Urothelium cell line (cell line): ENCODE data around the gene MTCP1.

Experiments used
- DNase-seq: peaks from one replicate; pipeline ENCODE4 v3.0.0; 2011; ENCODE audit warnings: low spot score, mixed read lengths
- FAIRE-seq: peaks from 2 replicates; lab custom pipeline; 2011; peaks lifted over from hg19 to GRCh38; lab: Jason Lieb, UNC

MTCP1 gene, protein sequence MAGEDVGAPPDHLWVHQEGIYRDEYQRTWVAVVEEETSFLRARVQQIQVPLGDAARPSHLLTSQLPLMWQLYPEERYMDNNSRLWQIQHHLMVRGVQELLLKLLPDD

GRCh38 chrX:155070975-155071693 lies at the start of gene MTCP1, which contains the start of the genes BRCC3 and CMC4:
MTCP1 (minus strand) TSS chrX:155071136; CDS start chrX:155066010, 5,126 bp downstream.
BRCC3 (plus strand) TSS chrX:155071508; CDS start chrX:155071528, 20 bp downstream.
CMC4 (minus strand) TSS chrX:155071136; CDS start chrX:155064023, 7,113 bp downstream.
- FAIRE-seq: no peak
- DNase-seq: peak; percentile 93

GRCh38 chrX:155115174-155115819 lies 44.4 kb upstream of the MTCP1 start:
- no peak for FAIRE-seq

GRCh38 chrX:155113097-155113496 lies 42.2 kb upstream of the MTCP1 start:
- no peak for FAIRE-seq

More at GRCh38 chrX:155115174-155115819, 44.4 kb upstream of the MTCP1 start:
- no peak for DNase-seq

GRCh38 chrX:155112171-155112570 lies 41.2 kb upstream of the MTCP1 start:
- FAIRE-seq: no peak
- DNase-seq: no peak

More at GRCh38 chrX:155113097-155113496, 42.2 kb upstream of the MTCP1 start:
- DNase-seq: no peak

GRCh38 chrX:155108427-155108826 lies 37.5 kb upstream of the MTCP1 start:
- FAIRE-seq: no peak

DNA sequence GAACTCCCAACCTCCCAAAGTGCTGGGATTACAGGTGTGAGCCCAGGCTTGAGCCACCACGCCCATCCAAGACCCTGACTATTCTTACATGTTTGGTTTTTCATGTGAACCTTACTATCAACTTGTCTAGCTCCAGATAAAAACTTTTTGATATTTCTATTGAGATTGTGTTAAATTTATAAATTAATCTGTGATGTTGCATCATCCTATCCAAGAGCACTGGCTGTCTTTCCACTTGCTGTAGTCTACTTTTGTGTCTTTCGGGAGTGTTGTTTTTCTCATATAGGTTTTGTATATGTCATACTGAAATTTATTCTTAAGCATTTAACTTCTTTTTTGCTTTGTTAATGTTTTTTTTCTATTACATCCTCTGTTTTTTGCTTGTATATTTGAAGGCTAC lies 35.0 kb upstream of the MTCP1 start:
- no peak for DNase-seq
- no peak for FAIRE-seq

More at GRCh38 chrX:155108427-155108826, 37.5 kb upstream of the MTCP1 start:
- no peak for DNase-seq

- no peak for FAIRE-seq
- no peak for DNase-seq
These were observed 23.6 kb upstream of the MTCP1 start for GRCh38 chrX:155094468-155095061.

- DNase-seq (no peak), FAIRE-seq (no peak)
These were observed 16.2 kb upstream of the MTCP1 start for GRCh38 chrX:155086961-155087735.

DNA sequence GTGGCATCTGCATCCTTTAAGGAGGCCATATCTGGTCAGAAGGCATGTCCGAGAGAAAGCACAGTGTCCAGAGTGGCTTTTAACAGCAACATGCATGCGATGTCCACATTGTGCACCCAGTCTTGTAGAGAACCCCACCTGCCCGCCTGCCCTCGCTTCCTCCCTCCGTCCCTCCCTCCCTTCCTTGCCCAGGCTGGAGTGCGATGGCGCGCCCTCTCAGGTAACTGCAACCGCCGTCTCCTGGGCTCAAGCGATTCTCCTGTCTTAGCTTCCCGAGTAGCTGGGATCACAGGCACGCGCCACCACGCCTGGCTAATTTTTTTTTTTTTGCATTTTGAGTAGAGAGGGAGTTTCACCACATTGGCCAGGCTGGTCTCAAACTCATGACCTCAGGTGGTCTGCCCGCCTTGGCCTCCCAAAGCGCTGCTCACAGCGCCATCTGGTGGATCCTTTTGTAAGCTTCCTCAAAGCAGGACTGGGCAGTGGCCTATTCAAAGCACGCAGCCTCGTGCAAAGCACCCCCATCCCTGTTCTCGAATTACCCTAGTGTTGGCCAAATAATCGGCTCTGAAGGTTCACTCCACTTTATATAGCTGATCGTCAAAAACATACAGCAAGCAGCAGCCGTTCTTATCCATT lies 15.4 kb upstream of the MTCP1 start:
- FAIRE-seq: no peak
- DNase-seq: peak; percentile 26

DNA sequence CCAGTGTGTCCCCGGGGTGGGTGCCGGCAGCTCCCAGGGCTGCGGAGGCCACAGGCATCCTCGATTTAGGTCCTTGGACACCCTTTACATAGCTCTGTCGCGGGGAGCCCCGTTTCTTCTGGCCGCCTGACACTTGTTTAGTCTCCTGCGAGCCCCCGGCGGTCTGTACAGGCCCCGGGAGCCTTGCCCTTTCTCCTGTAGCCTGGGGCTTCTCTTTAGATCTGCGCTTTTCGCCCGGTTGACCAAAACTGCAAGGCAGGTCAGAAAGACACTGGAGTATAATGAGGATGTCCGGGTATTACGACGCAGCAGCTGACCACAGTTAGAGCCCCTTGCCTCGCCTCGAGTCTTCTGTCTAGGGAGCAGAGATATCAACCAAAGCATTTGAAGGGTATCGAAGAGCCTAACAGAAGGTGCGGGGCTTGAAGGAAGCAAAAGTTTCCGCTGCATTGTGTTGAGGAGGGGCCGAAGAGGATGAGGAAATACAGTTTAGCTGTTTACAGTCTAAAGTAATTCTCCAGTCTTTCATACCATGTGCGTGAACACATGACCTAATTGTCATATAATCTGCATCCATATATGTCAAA lies 851 bp upstream of the MTCP1 start:
- DNase-seq (no peak), FAIRE-seq (no peak)

DNA sequence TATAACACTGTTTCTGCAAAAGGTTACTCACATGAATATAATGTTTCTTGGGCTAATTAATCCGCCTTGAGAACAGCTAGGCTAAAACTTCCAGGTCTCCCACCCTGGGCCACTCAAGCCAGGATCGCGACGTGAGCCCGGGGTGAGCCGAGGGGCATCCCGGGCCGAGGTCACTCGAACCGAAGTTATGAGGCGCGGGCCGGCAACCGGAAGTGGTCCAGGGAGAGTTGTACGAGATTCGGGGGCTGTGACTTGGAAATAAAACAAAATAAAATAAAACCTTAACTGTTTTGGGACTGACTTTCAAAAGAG lies 317 bp downstream of the MTCP1 start:
- FAIRE-seq: no peak
- DNase-seq: peak; percentile 18

DNA sequence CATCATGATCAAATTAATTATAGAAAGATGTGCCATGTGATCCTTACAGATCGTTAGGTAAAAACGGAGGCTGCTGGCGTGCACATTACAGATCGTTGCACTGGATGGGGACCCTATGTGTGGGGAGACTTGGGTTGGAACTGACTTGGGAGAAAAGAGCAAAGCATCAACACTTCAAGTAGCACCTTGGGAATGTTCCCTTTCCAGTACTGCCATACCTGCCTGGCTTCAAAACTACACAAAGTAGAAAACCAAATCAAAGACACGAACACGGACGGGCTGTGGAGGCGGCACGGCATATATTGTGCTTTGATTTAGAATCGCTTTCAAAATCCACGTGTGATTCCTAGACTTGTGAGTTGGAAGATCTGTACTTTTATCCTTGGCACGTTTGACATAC lies 898 bp downstream of the MTCP1 start:
- DNase-seq: no peak

DNA sequence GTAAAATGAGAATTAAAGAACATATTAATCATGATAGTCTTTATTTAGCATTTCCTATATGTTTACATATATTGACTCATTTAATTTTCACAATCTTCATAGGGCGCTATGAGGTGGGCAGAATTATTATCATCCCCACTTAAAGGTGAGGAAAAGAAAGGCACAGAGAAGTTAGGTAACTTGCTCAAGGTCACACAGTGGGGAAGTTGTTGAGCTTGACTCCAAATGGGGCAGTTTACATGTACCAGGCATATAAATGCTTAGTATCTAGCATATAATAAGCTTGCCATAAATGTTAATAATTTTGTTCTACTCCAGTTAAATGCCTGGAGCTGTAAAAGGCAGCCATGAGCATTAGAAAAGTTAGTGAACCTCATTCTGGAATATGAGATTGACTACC lies 1.5 kb downstream of the MTCP1 start:
- no peak for DNase-seq
- no peak for FAIRE-seq

More for the DNA sequence above, 898 bp downstream of the MTCP1 start:
- no peak for FAIRE-seq

DNA sequence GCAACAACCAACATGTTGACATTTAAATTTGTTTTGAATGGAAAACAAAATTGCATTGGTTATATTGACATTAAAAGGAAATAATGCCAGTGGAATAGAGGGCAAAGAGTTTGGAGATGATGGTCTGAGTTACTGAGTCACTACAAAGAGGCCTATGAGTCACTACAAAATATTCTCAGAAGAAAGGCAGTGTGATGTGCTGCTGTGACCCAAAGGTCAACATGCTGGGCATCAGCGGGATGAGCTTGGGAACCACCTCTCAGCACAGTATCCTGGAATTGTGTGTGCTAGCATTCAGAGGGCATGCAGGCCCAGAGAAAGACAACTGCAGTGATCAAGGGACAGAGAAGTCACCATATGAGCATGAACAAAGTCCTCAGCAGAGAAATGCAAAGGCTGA lies 2.8 kb downstream of the MTCP1 start:
- FAIRE-seq: no peak

GRCh38 chrX:155065035-155065734 lies 5.8 kb downstream of the MTCP1 start:
- FAIRE-seq (no peak), DNase-seq (peak; percentile 47)

More for the DNA sequence above, 2.8 kb downstream of the MTCP1 start:
- DNase-seq: peak; percentile 46

- no peak for DNase-seq
These were observed 9.2 kb downstream of the MTCP1 start for GRCh38 chrX:155061760-155062159.

DNA sequence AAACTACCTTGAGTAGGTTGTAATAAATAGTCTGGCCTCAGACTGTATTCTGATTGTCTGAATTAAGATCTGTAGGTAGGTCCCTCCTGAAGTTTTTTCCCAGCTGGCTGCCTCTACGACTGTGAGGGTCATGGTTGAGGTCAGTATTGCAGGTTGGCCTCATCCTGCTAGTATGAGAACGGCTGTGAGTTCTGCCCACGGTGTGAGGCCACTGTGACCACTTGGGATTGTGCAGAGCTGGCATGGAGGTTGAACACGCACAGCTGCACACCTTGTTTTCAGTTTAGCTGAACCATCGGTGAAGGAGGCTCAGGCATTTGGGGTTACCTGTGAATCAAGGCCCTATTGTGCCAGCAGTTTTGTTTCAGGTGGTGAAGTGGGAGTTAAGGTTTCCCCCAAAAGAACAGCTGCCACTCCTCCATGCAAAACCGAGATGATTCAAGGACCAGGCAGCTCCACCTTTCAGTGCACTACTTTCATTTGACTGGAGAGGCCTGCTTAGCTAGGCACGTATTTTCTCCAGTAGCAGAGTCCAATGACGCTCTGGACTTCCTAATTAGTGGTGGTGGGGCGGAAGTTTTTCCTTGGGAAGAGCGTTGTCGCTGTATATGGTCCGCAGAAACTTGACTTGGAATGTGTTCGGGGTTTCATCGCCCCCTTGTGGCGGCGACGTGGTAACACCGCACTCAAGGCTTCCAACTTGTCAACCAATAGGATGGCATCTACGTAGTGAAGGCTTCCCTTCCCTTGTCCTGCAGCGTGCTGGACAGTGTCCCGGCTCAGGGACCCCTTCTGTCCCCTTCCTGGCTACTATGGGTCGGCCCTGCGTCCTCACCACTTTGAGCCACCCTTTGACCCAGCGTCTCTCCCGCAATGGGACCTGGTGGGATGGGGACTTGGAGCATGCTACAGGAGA lies 13.8 kb downstream of the MTCP1 start:
- DNase-seq: peak; percentile 63
- no peak for FAIRE-seq

More at GRCh38 chrX:155061760-155062159, 9.2 kb downstream of the MTCP1 start:
- no peak for FAIRE-seq

DNA sequence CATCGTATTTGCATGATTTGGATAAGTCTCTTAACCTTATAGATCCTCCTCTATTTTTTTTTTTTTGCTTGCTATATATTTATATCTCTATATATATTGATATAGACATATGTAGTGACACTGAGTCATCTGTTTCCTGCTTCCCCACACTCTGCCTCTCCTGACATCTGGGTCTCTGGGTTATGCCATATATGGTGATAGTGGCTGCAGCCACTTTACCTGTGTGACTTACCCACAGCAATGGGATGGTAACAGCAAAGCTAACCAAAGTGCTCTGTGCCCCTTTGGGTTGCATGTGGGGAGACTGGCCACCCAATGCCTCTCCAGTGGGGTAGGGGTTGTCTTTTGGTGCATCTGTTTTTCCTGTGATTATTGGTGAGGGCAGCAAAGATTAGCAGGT lies 14.5 kb downstream of the MTCP1 start:
- DNase-seq: no peak
- no peak for FAIRE-seq
